Measurements from ENCODE around the gene RTL5. TPM values are rescaled to one million over a fixed set of nuclear protein-coding genes. Genes with fewer than 3 reads are reported as not detected.

Gene RTL5
- total RNA-seq, 2 experiments from 2014 or later, result not detected

GRCh38 chrX:72141372-72142004 is 9.8 kb upstream of the RTL5 start:
- H3K4me3 ChIP-seq (ENCODE audit: low read depth, low read length, poor library complexity, severe bottlenecking), result no peak overlapping the region
- intact Hi-C loops (cut with micrococcal nuclease; ENCODE audit: unreplicated experiment), result no loop called here
- no peaks in the 10 kb centered on the region for H3K4me1 ChIP-seq (ENCODE audit: insufficient read depth, low read length, poor library complexity, severe bottlenecking)
- no peaks in the 10 kb centered on the region for H4K20me1 ChIP-seq (ENCODE audit: insufficient read depth, low read length)
- no peak for DNase-seq (ENCODE audit: low spot score)
- TF ChIP-seq CTCF (conservative IDR thresholded peaks at IDR 0.05; ENCODE audit: low read length) (no peak), EZH2phosphoT487 (IDR thresholded peaks at IDR 0.05; ENCODE audit: borderline replicate concordance, low read depth, low read length) (no peak)
- H3K27ac ChIP-seq (ENCODE audit: low read depth, low read length, poor library complexity, severe bottlenecking), result no peak overlapping the region
- no peak overlapping the region for H3K4me2 ChIP-seq (ENCODE audit: low read length)
- BruUV-seq (replicated peaks), result no TSS peak
- H2AFZ ChIP-seq (ENCODE audit: low read length), result no peak overlapping the region
- CTCF ChIA-PET (ENCODE audit: unreplicated experiment), result no interaction called here
- POLR2A ChIA-PET, result interaction anchor here (0.5 kb wide), 1 partner anchor 27 kb away, joined by 3 read pairs; no protein-coding TSS in a partner anchor
- H3K9me3 ChIP-seq (ENCODE audit: low read length), result no peaks in the 10 kb centered on the region
- no peaks in the 10 kb centered on the region for H3K79me2 ChIP-seq (ENCODE audit: insufficient read depth, low read depth, low read length)
- H3K9me2 ChIP-seq (ENCODE audit: insufficient read depth, low read length), result no peaks in the 10 kb centered on the region
- no peaks in the 10 kb centered on the region for H3K36me3 ChIP-seq (ENCODE audit: insufficient read depth, low read length)

GRCh38 chrX:72139538-72139937 is 7.8 kb upstream of the RTL5 start:
- intact Hi-C loops (cut with micrococcal nuclease; ENCODE audit: unreplicated experiment), result no loop called here
- no TSS peak for BruUV-seq (replicated peaks)
- Histone ChIP-seq H4K20me1 (ENCODE audit: insufficient read depth, low read length) (no peaks in the 10 kb centered on the region), H3K79me2 (ENCODE audit: insufficient read depth, low read depth, low read length) (no peaks in the 10 kb centered on the region), H3K9me2 (ENCODE audit: insufficient read depth, low read length) (no peaks in the 10 kb centered on the region), H3K4me1 (ENCODE audit: insufficient read depth, low read length, poor library complexity, severe bottlenecking) (no peaks in the 10 kb centered on the region), H3K36me3 (ENCODE audit: insufficient read depth, low read length) (no peaks in the 10 kb centered on the region), H3K27ac (ENCODE audit: low read depth, low read length, poor library complexity, severe bottlenecking) (no peak overlapping the region), H3K4me3 (ENCODE audit: low read depth, low read length, poor library complexity, severe bottlenecking) (no peak overlapping the region), H3K4me2 (ENCODE audit: low read length) (no peak overlapping the region), H2AFZ (ENCODE audit: low read length) (no peak overlapping the region), H3K9me3 (ENCODE audit: low read length) (no peaks in the 10 kb centered on the region)
- no peak for DNase-seq (ENCODE audit: low spot score)
- CTCF ChIA-PET (ENCODE audit: unreplicated experiment), result no interaction called here
- POLR2A ChIA-PET, result interaction anchor here (0.5 kb wide), 1 partner anchor 22 kb away, joined by 4 read pairs; no protein-coding TSS in a partner anchor
- TF ChIP-seq CTCF (conservative IDR thresholded peaks at IDR 0.05; ENCODE audit: low read length), result no peak
- no peak for TF ChIP-seq EZH2phosphoT487 (IDR thresholded peaks at IDR 0.05; ENCODE audit: borderline replicate concordance, low read depth, low read length)

GRCh38 chrX:72137846-72138495 is 6.3 kb upstream of the RTL5 start:
- no TSS peak for BruUV-seq (replicated peaks)
- Histone ChIP-seq H3K4me3 (ENCODE audit: low read depth, low read length, poor library complexity, severe bottlenecking) (no peak overlapping the region), H3K4me1 (ENCODE audit: insufficient read depth, low read length, poor library complexity, severe bottlenecking) (no peaks in the 10 kb centered on the region), H3K27ac (ENCODE audit: low read depth, low read length, poor library complexity, severe bottlenecking) (no peak overlapping the region), H4K20me1 (ENCODE audit: insufficient read depth, low read length) (no peaks in the 10 kb centered on the region), H3K9me3 (ENCODE audit: low read length) (no peaks in the 10 kb centered on the region), H3K9me2 (ENCODE audit: insufficient read depth, low read length) (no peaks in the 10 kb centered on the region), H2AFZ (ENCODE audit: low read length) (no peak overlapping the region), H3K79me2 (ENCODE audit: insufficient read depth, low read depth, low read length) (no peaks in the 10 kb centered on the region), H3K36me3 (ENCODE audit: insufficient read depth, low read length) (no peaks in the 10 kb centered on the region), H3K4me2 (ENCODE audit: low read length) (no peak overlapping the region)
- intact Hi-C loops (cut with micrococcal nuclease; ENCODE audit: unreplicated experiment), result no loop called here
- ChIA-PET POLR2A (interaction anchor here (0.6 kb wide), 1 partner anchor 26 kb away, joined by 3 read pairs; no protein-coding TSS in a partner anchor), CTCF (ENCODE audit: unreplicated experiment) (no interaction called here)
- no peak for TF ChIP-seq CTCF (conservative IDR thresholded peaks at IDR 0.05; ENCODE audit: low read length)
- no peak for TF ChIP-seq EZH2phosphoT487 (IDR thresholded peaks at IDR 0.05; ENCODE audit: borderline replicate concordance, low read depth, low read length)
- no peak for DNase-seq (ENCODE audit: low spot score)
